ENCODE data around the gene FOXK2.

The FOXK2 gene

DNA sequence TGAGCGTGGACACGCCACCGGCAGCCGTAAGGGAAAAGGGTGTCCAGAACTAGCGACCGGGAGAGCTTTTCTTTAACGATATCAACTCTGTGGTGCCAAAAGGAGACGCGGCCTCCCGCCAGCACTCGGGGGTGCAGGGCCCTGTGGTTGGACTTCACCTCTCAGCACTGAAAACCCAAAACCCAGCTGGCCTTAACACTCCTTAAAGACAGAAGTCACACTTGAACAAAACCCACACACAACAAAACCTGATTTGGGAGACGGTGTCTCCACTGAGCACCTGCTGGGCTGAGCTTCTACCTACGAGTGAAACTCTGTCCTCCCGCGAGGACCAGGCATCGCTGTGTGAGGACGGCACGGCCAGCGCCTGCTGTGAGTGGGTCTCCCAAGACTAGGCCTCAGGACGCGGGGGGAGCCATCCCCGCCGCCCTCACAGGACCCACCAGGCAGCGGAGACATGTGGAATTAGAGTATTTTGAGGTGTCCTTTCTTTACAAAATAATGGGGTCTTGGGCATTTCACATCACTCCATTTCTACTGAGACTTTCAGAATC lies 82.0 kb downstream of the FOXK2 start:
- in situ Hi-C loops (cut with HindIII; ENCODE audit: low sequenced_read_pairs) = no loop called here

GRCh38 chr17:82602487-82602886 lies 83.0 kb downstream of the FOXK2 start:
- in situ Hi-C loops (cut with HindIII; ENCODE audit: low sequenced_read_pairs) = no loop called here

GRCh38 chr17:82602986-82603710 lies 83.6 kb downstream of the FOXK2 start:
- in situ Hi-C loops (cut with HindIII; ENCODE audit: low sequenced_read_pairs) = no loop called here

GRCh38 chr17:82603981-82604448 lies 84.5 kb downstream of the FOXK2 start:
- in situ Hi-C loops (cut with HindIII; ENCODE audit: low sequenced_read_pairs) = no loop called here

GRCh38 chr17:82604532-82604931 lies 85.0 kb downstream of the FOXK2 start:
- in situ Hi-C loops (cut with HindIII; ENCODE audit: low sequenced_read_pairs) = no loop called here

DNA sequence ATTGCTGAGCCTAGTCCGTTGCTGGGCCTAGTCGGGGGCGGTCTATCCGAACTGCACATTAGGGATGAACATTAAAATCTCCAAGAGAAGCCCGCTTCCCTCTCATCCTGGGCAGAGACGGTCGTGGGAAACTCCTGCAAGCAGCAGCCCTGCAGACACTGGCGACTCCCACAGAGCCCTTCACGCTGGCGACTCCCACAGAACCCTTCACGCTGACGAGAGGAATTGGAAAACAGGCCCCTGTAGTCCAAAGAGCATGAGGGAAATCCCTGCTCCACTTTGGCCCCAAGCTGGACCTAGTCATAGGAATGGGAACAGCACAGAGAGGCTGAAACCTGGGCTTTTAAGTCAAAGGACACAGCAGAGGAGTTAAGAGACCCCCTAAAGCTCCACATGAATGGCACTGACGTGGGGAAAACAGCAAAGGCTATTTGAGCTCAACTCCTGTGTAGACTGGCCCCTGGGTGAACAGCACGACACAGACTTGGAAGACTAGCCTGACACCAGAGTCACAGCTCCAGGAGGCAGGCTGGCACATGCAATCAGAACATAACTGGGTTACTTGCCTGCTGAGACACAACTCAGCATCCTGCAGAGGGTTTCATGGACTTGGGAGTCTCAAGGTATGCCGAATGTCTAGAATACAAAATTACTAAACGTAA lies 86.5 kb downstream of the FOXK2 start:
- in situ Hi-C loops (cut with HindIII; ENCODE audit: low sequenced_read_pairs) = no loop called here

DNA sequence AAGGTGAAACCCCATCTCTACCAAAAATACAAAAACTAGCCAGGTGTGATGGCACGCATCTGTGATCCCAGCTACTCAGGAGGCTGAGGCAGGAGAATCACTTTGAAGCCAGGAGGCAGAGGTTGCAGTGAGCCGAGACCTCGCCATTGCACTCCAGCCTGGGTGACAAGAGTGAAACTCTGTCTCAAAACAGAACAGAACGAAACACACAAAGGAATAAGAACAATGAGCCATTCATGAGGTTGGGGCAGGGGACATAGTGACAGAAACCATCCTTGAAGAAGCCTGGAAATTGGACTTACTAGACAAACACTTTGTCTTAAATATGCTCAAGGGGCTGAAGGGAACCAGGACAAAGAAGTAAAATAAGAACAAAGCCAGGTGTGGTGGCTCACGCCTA lies 89.3 kb downstream of the FOXK2 start:
- in situ Hi-C loops (cut with HindIII; ENCODE audit: low sequenced_read_pairs) = no loop called here

- in situ Hi-C loops (cut with HindIII; ENCODE audit: low sequenced_read_pairs) = no loop called here
Observed at GRCh38 chr17:82609655-82610054, 90.1 kb downstream of the FOXK2 start.

- in situ Hi-C loops (cut with HindIII; ENCODE audit: low sequenced_read_pairs) = no loop called here
Observed at GRCh38 chr17:82611140-82612058, 91.9 kb downstream of the FOXK2 start.

- in situ Hi-C loops (cut with HindIII; ENCODE audit: low sequenced_read_pairs) = no loop called here
Observed at GRCh38 chr17:82613283-82614094, 94.0 kb downstream of the FOXK2 start.

DNA sequence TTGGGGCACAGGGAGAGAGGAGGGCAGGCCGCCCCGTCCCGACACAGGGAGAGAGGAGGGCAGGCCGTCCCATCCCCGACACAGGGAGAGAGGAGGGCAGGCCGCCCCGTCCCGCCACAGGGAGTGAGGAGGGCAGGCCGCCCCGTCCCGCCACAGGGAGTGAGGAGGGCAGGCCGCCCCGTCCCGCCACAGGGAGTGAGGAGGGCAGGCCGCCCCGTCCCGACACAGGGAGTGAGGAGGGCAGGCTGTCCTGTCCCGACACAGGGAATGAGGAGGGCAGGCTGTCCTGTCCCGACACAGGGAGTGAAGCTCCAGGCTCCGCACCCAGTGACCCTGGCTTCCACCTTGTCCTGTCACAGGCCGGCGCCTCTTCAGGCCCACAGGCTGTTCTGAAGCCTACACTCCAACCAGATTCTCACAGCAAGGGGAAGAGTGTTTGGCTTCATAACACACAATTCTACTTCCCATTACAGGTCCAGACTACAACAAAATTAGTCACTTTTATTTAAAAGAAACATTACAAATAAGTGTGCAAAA lies 94.6 kb downstream of the FOXK2 start:
- in situ Hi-C loops (cut with HindIII; ENCODE audit: low sequenced_read_pairs) = no loop called here

GRCh38 chr17:82615084-82616020 lies 95.8 kb downstream of the FOXK2 start:
- in situ Hi-C loops (cut with HindIII; ENCODE audit: low sequenced_read_pairs) = no loop called here

- in situ Hi-C loops (cut with HindIII; ENCODE audit: low sequenced_read_pairs) = no loop called here
Observed at GRCh38 chr17:82616021-82616711, 96.6 kb downstream of the FOXK2 start.

DNA sequence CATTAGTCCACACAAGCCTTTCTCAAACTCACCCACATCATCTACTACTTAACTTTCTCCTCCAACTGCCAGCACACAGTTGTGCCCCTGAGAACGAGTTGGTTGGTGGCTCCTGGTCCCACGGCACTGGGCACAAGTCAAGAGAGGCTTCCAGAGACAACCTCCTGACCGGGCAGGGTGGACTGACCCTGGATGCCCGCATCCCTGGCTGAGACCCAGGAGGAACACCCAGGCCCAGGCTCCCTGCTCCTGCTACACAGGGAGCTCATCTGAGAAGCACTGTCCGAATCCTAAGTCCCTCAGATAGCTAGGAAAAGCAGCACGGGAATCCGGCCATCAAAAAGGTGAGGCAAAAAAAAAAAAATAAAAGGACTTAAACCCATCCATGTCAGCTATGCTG lies 99.7 kb downstream of the FOXK2 start:
- in situ Hi-C loops (cut with HindIII; ENCODE audit: low sequenced_read_pairs) = no loop called here

GRCh38 chr17:82619641-82620040 lies 100.1 kb downstream of the FOXK2 start:
- in situ Hi-C loops (cut with HindIII; ENCODE audit: low sequenced_read_pairs) = no loop called here

DNA sequence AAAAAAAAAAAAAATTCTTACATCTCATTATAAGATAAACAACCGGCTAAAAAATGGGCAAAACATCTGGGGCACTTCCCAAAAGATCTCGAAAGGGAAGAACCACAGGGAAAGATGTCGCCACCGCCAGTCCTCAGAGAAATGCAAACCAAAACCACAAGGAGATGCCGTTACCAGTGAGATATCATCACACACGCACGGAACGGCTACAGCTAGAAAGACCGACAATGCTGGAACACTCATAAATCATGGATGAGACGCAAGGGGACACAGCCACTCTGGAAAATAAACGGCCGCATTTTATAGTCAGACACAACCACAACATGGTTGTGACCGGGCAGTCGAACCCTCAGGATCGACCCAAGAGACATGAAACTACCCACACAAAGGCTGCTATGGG lies 104.2 kb downstream of the FOXK2 start:
- in situ Hi-C loops (cut with HindIII; ENCODE audit: low sequenced_read_pairs) = no loop called here

DNA sequence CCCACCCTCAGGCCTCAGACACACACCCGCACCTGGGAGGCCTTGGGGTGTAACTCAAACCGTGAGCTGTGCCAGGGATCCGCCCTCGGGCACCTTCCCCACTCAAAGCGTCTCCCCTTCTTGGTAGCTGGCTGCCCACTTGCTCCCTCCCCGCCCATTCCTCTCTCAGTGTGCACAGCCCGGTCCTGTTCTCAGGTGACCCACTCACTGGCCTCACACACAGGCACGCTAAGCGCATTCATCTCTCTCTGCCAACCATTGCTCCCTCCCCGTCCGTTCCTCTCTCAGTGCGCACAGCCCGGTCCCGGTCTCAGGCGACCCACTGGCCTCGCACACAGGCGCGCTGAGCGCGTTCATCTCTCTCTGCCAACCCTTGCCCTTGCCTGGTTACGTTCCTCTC lies 107.9 kb downstream of the FOXK2 start:
- in situ Hi-C loops (cut with HindIII; ENCODE audit: low sequenced_read_pairs) = no loop called here

DNA sequence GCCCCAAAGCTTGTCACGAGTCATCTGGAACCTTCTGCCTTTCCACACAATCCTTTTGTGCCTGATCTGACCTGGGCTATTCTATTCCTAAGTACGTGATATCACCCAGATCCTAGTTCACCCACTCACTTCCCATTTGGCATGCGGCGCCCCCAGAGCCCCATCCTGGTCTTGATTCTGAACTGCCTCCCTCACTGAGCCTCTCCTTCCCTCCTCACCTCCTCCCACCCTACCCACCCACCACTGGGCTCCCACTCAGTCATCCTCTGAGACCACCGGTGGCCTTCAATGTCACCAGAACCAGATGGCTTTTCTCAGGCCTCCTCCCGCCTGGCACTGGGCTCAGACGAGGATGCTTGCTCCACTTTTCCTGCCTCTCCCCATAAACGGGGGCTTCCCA lies 110.2 kb downstream of the FOXK2 start:
- in situ Hi-C loops (cut with HindIII; ENCODE audit: low sequenced_read_pairs) = no loop called here

Data from DLD1 (cell line).